CD14-positive monocyte (primary cell): Measurements from ENCODE around the gene SLC25A21. TPM values are rescaled to one million over a fixed set of nuclear protein-coding genes. Genes with fewer than 3 reads are reported as not detected.

Source experiments
- DNase-seq, 3 donors: peaks; one replicate each; pipeline ENCODE4 v3.0.0-alpha.2; 2011 to 2022
- H2AFZ ChIP-seq: 2 replicates; pipeline ENCODE4 v1.6.0; 2012; ENCODE audit warnings: mild to moderate bottlenecking, low read depth, low read length, inconsistent platforms; ENCODE audit not compliant: insufficient read depth, poor library complexity, severe bottlenecking
- H3K27ac ChIP-seq, 2 donors: 1 replicate in 1 of 2; 2 replicates in 1 of 2; pipeline ENCODE4 v1.5.1; 2012 to 2013; ENCODE audit warnings: low read length in 2 of 2, control low read depth in 1 of 2, inconsistent platforms in 1 of 2, low read depth in 1 of 2, mild to moderate bottlenecking in 1 of 2
- H3K27me3 ChIP-seq, 2 donors: one replicate each; pipeline versions ENCODE4 v1.6.0 to v1.6.1; 2011 to 2013; ENCODE audit warnings: low read length in 2 of 2; ENCODE audit not compliant: control insufficient read depth in 2 of 2, insufficient read depth in 2 of 2
- H3K36me3 ChIP-seq, 2 donors: replicated peaks in 1 of 2; 1 replicate in 1 of 2; 2 replicates in 1 of 2; pipeline versions ENCODE4 v1.5.1 to v1.6.1; 2012 to 2013; ENCODE audit warnings: low read length in 2 of 2, control low read depth in 1 of 2, inconsistent platforms in 1 of 2, mild to moderate bottlenecking in 1 of 2; ENCODE audit not compliant: insufficient read depth in 2 of 2, control insufficient read depth in 1 of 2
- H3K4me1 ChIP-seq, 2 donors: 1 replicate in 1 of 2; 2 replicates in 1 of 2; pipeline versions ENCODE4 v1.5.1 to v1.6.1; 2012 to 2013; ENCODE audit warnings: low read length in 2 of 2, control low read depth in 1 of 2, inconsistent platforms in 1 of 2, mild to moderate bottlenecking in 1 of 2, moderate library complexity in 1 of 2; ENCODE audit not compliant: insufficient read depth in 2 of 2, control insufficient read depth in 1 of 2
- H3K4me2 ChIP-seq: replicated peaks from 2 replicates; pipeline ENCODE3; 2012; ENCODE audit warnings: low read length, moderate library complexity, mild to moderate bottlenecking; ENCODE audit not compliant: poor library complexity, severe bottlenecking; ENCODE audit errors: extremely low read depth
- H3K4me3 ChIP-seq, 3 experiments: fragments of 200-600 bp in 1 of 3; sonication (generic) in 1 of 3; replicated peaks in 1 of 3; 1 replicate in 2 of 3; 2 replicates in 1 of 3; pipeline ENCODE4 v1.5.1; 2011 to 2013; ENCODE audit warnings: low read length in 3 of 3, mild to moderate bottlenecking in 3 of 3, control low read depth in 2 of 3, low read depth in 2 of 3, inconsistent platforms in 1 of 3, moderate library complexity in 1 of 3
- H3K79me2 ChIP-seq: 2 replicates; pipeline ENCODE4 v1.6.0; 2012; ENCODE audit warnings: mild to moderate bottlenecking, control low read depth, inconsistent platforms, low read length, moderate library complexity; ENCODE audit not compliant: insufficient read depth
- H3K9ac ChIP-seq: 2 replicates; pipeline ENCODE4 v1.6.0; 2017; ENCODE audit warnings: low read length, mild to moderate bottlenecking; ENCODE audit not compliant: insufficient read depth, poor library complexity, severe bottlenecking
- H3K9me3 ChIP-seq, 2 donors: replicated peaks in 1 of 2; 1 replicate in 1 of 2; 2 replicates in 1 of 2; pipeline versions ENCODE4 v1.5.1 to v1.6.1; 2012 to 2013; ENCODE audit warnings: low read length in 2 of 2, control low read depth in 1 of 2; ENCODE audit not compliant: control insufficient read depth in 1 of 2, insufficient read depth in 1 of 2
- H4K20me1 ChIP-seq: 2 replicates; pipeline ENCODE4 v1.6.0; 2012; ENCODE audit warnings: mild to moderate bottlenecking, low read length, control low read depth, moderate library complexity; ENCODE audit not compliant: insufficient read depth
- H3K27ac Mint-ChIP-seq, 7 donors: one replicate each; pipeline ENCODE4 v1.8.0; 2020; ENCODE audit warnings: mild to moderate bottlenecking in 7 of 7, mixed read lengths in 7 of 7, moderate library complexity in 6 of 7, inconsistent platforms in 2 of 7
- H3K27me3 Mint-ChIP-seq, 3 donors: one replicate each; pipeline ENCODE4 v1.8.0; 2021 to 2022; ENCODE audit warnings: low read depth in 3 of 3, mild to moderate bottlenecking in 3 of 3, mixed read lengths in 3 of 3, moderate library complexity in 3 of 3, inconsistent platforms in 1 of 3
- H3K36me3 Mint-ChIP-seq, 2 donors: one replicate each; pipeline ENCODE4 v1.8.0; 2020; ENCODE audit warnings: mixed read lengths in 2 of 2, inconsistent platforms in 1 of 2, mild to moderate bottlenecking in 1 of 2
- H3K4me1 Mint-ChIP-seq: one replicate; pipeline ENCODE4 v1.8.0; 2020; ENCODE audit warnings: mild to moderate bottlenecking, mixed read lengths
- H3K4me3 Mint-ChIP-seq, 2 donors: one replicate each; pipeline ENCODE4 v1.8.0; 2020; ENCODE audit warnings: mild to moderate bottlenecking in 2 of 2, mixed read lengths in 2 of 2, moderate library complexity in 1 of 2
- H3K9me3 Mint-ChIP-seq, 7 donors: one replicate each; pipeline ENCODE4 v1.8.0; 2020 to 2022; ENCODE audit warnings: mixed read lengths in 7 of 7, mild to moderate bottlenecking in 6 of 7, moderate library complexity in 6 of 7, inconsistent platforms in 2 of 7
- CTCF ChIP-seq: fragments of 200-600 bp; IDR thresholded peaks from one replicate; pipeline ENCODE4 v1.8.0; 2022; ENCODE audit warnings: antibody characterized with exemption, mild to moderate bottlenecking
- WGBS: methylation state at CpG from one replicate; pipeline ENCODE4 v1.1.5; 2013; ENCODE audit warnings: missing lambda C conversion rate; ENCODE audit not compliant: insufficient coverage; 5-methylcytosine and 5-hydroxymethylcytosine counted together
- intact Hi-C, 2 donors: fragments of 100-400 bp; cut with micrococcal nuclease; formaldehyde crosslinking; loops; one replicate each; pipeline versions ENCODE4 v1.15.0 to v1.15.1; 2023
- polyA plus RNA-seq, 3 donors: library from polyadenylated mRNA; depleted of rRNA in 1 of 3; unstranded in 2 of 3; stranded (reverse) in 1 of 3; fragments of 300-500 nt in 2 of 3; fragments of >200 nt in 1 of 3; fragmentation: Illumina TruSeq in 2 of 3; gene quantifications; 1 replicate in 2 of 3; 2 replicates in 1 of 3; pipeline ENCODE4 v1.2.3, GENCODE V29; 2012 to 2021
- small RNA-seq: library from RNA; depleted of rRNA; stranded (forward); fragments of <200 nt; gene quantifications from one replicate; pipeline ENCODE3, GENCODE V24; 2012; ENCODE audit warnings: low read depth; ENCODE audit not compliant: insufficient read length

Gene SLC25A21
- polyA plus RNA-seq, 3 donors = not detected

- H3K27me3 ChIP-seq = peaks cover 0 to 2% of the 10 kb centered on the region in 2 donors
- no CpG with 5 or more reads among the region's 3 CpGs for whole genome bisulfite sequencing
- no peak overlapping the region for H2AFZ ChIP-seq
These were observed 538.8 kb downstream of the SLC25A21 start for GRCh38 chr14:36633580-36633979.

More at GRCh38 chr14:36633580-36633979, 538.8 kb downstream of the SLC25A21 start:
- no peaks in the 10 kb centered on the region for H3K9me3 ChIP-seq
- H3K4me1 ChIP-seq = no peaks in the 10 kb centered on the region
- no peaks in the 10 kb centered on the region for H3K4me1 Mint-ChIP-seq
- H3K27ac ChIP-seq = no peak overlapping the region
- DNase-seq = no peak
- H3K79me2 ChIP-seq = no peaks in the 10 kb centered on the region
- H3K4me3 ChIP-seq = no peak overlapping the region
- H3K27ac Mint-ChIP-seq = no peak overlapping the region
- H3K9me3 Mint-ChIP-seq = peaks cover 0 to 3% (median 0%) of the 10 kb centered on the region in 7 donors
- H3K4me3 Mint-ChIP-seq = no peak overlapping the region
- TF ChIP-seq CTCF = no peak
- H3K36me3 Mint-ChIP-seq = no peaks in the 10 kb centered on the region
- H3K36me3 ChIP-seq = no peaks in the 10 kb centered on the region
- H3K9ac ChIP-seq = no peak overlapping the region
- intact Hi-C loops = no loop called here
- no peak overlapping the region for H3K4me2 ChIP-seq
- peaks cover 9 to 20% (median 13%) of the 10 kb centered on the region in 3 donors for H3K27me3 Mint-ChIP-seq
- no peaks in the 10 kb centered on the region for H4K20me1 ChIP-seq

Small RNA genes lying within 50 kb of the gene (small RNA-seq; reads per million reads assigned to genes)
- gene MIR4503 (not detected), gene RNU6-273P (not detected)

Other genes with a start within 250 kb of the SLC25A21 start
- not detected for gene MIPOL1, start 25.3 kb upstream of the SLC25A21 start, polyA plus RNA-seq